ENCODE results near the gene ACTN3.

DNA sequence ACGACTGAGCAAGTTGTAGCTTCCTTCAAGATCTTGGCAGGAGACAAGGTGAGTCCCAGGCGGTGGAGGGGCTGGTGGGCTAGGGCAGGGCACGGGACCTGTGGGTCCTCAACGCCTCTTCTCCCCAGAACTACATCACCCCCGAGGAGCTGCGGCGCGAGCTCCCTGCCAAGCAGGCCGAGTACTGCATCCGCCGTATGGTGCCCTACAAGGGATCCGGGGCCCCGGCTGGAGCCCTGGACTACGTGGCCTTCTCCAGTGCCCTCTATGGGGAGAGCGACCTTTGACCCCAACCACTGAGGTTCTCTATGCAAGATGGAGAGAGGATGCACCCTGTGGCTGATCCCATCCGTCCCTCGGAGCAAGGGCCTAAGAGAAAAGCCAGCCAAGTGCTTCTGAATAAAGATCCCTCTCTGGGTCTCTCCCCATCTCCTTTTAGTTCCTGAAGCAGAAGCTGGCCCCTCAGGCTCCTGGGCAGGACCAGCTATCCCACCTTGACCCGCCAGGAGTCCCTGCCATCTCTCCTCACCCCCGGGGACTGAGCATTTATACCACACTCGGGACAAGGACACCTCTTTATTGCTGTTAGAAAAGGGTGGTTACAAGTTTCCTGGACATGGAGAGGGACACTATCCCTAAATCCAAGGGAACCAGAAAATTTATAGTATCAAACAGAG is 16.3 kb downstream of the ACTN3 start:
- TF ChIP-seq MAZ (IDR thresholded peaks at IDR 0.05; ENCODE audit: borderline replicate concordance, low read depth, low read length) (no peak), POLR2A (IDR thresholded peaks at IDR 0.05; ENCODE audit: low read depth, low read length) (no peak), SMC3 (IDR thresholded peaks at IDR 0.05; ENCODE audit: low read depth, low read length) (no peak), RAD21 (IDR thresholded peaks at IDR 0.05; ENCODE audit: low read length) (no peak), CEBPB (IDR thresholded peaks at IDR 0.05; ENCODE audit: low read depth, low read length) (no peak), MAFK (IDR thresholded peaks at IDR 0.05; ENCODE audit: low read depth, low read length) (no peak), RFX5 (IDR thresholded peaks at IDR 0.05; ENCODE audit: low read depth, low read length) (no peak), MXI1 (IDR thresholded peaks at IDR 0.05; ENCODE audit: borderline replicate concordance, low read depth, low read length) (no peak), FOS (IDR thresholded peaks at IDR 0.05; ENCODE audit: low read depth, low read length) (no peak), BHLHE40 (IDR thresholded peaks at IDR 0.05; ENCODE audit: low read depth, low read length) (no peak), RCOR1 (IDR thresholded peaks at IDR 0.05; ENCODE audit: insufficient replicate concordance, low read length) (no peak)
- TF ChIP-seq, protein P1, sequence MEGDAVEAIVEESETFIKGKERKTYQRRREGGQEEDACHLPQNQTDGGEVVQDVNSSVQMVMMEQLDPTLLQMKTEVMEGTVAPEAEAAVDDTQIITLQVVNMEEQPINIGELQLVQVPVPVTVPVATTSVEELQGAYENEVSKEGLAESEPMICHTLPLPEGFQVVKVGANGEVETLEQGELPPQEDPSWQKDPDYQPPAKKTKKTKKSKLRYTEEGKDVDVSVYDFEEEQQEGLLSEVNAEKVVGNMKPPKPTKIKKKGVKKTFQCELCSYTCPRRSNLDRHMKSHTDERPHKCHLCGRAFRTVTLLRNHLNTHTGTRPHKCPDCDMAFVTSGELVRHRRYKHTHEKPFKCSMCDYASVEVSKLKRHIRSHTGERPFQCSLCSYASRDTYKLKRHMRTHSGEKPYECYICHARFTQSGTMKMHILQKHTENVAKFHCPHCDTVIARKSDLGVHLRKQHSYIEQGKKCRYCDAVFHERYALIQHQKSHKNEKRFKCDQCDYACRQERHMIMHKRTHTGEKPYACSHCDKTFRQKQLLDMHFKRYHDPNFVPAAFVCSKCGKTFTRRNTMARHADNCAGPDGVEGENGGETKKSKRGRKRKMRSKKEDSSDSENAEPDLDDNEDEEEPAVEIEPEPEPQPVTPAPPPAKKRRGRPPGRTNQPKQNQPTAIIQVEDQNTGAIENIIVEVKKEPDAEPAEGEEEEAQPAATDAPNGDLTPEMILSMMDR (conservative IDR thresholded peaks at IDR 0.05; ENCODE audit: low read depth, low read length) = no peak
- TF ChIP-seq, protein P2, sequence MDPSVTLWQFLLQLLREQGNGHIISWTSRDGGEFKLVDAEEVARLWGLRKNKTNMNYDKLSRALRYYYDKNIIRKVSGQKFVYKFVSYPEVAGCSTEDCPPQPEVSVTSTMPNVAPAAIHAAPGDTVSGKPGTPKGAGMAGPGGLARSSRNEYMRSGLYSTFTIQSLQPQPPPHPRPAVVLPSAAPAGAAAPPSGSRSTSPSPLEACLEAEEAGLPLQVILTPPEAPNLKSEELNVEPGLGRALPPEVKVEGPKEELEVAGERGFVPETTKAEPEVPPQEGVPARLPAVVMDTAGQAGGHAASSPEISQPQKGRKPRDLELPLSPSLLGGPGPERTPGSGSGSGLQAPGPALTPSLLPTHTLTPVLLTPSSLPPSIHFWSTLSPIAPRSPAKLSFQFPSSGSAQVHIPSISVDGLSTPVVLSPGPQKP (IDR thresholded peaks at IDR 0.05; ENCODE audit: borderline replicate concordance, low read depth, low read length) = no peak
- TF ChIP-seq, protein P3, sequence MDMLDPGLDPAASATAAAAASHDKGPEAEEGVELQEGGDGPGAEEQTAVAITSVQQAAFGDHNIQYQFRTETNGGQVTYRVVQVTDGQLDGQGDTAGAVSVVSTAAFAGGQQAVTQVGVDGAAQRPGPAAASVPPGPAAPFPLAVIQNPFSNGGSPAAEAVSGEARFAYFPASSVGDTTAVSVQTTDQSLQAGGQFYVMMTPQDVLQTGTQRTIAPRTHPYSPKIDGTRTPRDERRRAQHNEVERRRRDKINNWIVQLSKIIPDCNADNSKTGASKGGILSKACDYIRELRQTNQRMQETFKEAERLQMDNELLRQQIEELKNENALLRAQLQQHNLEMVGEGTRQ (IDR thresholded peaks at IDR 0.05; ENCODE audit: low read depth, low read length) = no peak

Data from IMR-90 (cell line).